A204.1 (cell line): Measurements from ENCODE around the gene VIPR2.

ENCODE experiments used
- FAIRE-seq: peaks from 2 replicates; lab custom pipeline; 2012; peaks lifted over from hg19 to GRCh38; lab: Jason Lieb, UNC

The VIPR2 gene

GRCh38 chr7:159158125-159158887 is 13.6 kb upstream of the VIPR2 start:
- FAIRE-seq = no peak

- FAIRE-seq = no peak
Observed at GRCh38 chr7:159157714-159158113, 13.0 kb upstream of the VIPR2 start.

- no peak for FAIRE-seq
Observed at GRCh38 chr7:159156436-159157245, 12.0 kb upstream of the VIPR2 start.

- FAIRE-seq = no peak
Observed at GRCh38 chr7:159155410-159155809, 10.7 kb upstream of the VIPR2 start.

- no peak for FAIRE-seq
Observed at GRCh38 chr7:159154243-159154642, 9.6 kb upstream of the VIPR2 start.

GRCh38 chr7:159153511-159153910 is 8.8 kb upstream of the VIPR2 start:
- FAIRE-seq = no peak

- FAIRE-seq = no peak
Observed at GRCh38 chr7:159152816-159153215, 8.1 kb upstream of the VIPR2 start.

GRCh38 chr7:159151231-159151630 is 6.6 kb upstream of the VIPR2 start:
- FAIRE-seq = no peak

- no peak for FAIRE-seq
Observed at GRCh38 chr7:159149488-159149887, 4.8 kb upstream of the VIPR2 start.

- no peak for FAIRE-seq
Observed at GRCh38 chr7:159148430-159149395, 4.0 kb upstream of the VIPR2 start.

GRCh38 chr7:159147687-159148086 is 3.0 kb upstream of the VIPR2 start:
- no peak for FAIRE-seq

- FAIRE-seq = no peak
Observed at GRCh38 chr7:159147246-159147645, 2.6 kb upstream of the VIPR2 start.

- FAIRE-seq = no peak
Observed at GRCh38 chr7:159146084-159146858, 1.6 kb upstream of the VIPR2 start.

GRCh38 chr7:159145490-159145855 is 806 bp upstream of the VIPR2 start:
- no peak for FAIRE-seq

- FAIRE-seq = no peak
Observed at GRCh38 chr7:159143780-159144757, 598 bp downstream of the VIPR2 start.

- FAIRE-seq = no peak
Observed at GRCh38 chr7:159142730-159143129, 1.9 kb downstream of the VIPR2 start.

- FAIRE-seq = no peak
Observed at GRCh38 chr7:159142199-159142598, 2.5 kb downstream of the VIPR2 start.

- no peak for FAIRE-seq
Observed at GRCh38 chr7:159141660-159142059, 3.0 kb downstream of the VIPR2 start.

GRCh38 chr7:159141167-159141566 is 3.5 kb downstream of the VIPR2 start:
- FAIRE-seq = no peak

- no peak for FAIRE-seq
Observed at GRCh38 chr7:159140170-159140910, 4.3 kb downstream of the VIPR2 start.
